Measurements from ENCODE around the gene SLC35G1. TPM values are rescaled to one million over a fixed set of nuclear protein-coding genes. Genes with fewer than 3 reads are reported as not detected.

Gene SLC35G1
- total RNA-seq, 1 donor from 2014 or later: 3.4 TPM

DNA sequence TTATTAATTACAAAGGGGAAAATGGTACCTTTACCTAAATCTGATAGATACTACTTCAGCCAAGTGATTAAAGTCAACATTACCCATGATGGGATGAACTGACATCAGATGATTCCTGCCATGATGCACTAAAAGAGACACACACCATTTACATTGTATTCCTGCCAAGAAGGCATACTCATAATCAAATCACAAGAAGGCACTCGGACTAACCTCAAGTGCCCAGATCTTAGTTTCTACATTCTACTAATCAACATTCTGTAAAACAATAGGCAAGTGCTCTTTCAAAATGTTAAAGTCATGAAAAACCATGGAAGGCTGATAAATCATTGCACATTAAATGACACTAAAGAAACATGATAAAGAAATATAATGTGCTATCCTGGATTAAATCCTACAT lies 44.4 kb downstream of the SLC35G1 start:
- no peaks in the 10 kb centered on the region for H3K4me1 ChIP-seq
- H3K36me3 ChIP-seq: no peaks in the 10 kb centered on the region
- TF ChIP-seq POLR2A (IDR thresholded peaks at IDR 0.05) (no peak), POLR2AphosphoS5 (IDR thresholded peaks at IDR 0.05; ENCODE audit: insufficient read depth in 1 of 2, low read depth in 1 of 2) (no peak)
- TF ChIP-seq, protein P1, sequence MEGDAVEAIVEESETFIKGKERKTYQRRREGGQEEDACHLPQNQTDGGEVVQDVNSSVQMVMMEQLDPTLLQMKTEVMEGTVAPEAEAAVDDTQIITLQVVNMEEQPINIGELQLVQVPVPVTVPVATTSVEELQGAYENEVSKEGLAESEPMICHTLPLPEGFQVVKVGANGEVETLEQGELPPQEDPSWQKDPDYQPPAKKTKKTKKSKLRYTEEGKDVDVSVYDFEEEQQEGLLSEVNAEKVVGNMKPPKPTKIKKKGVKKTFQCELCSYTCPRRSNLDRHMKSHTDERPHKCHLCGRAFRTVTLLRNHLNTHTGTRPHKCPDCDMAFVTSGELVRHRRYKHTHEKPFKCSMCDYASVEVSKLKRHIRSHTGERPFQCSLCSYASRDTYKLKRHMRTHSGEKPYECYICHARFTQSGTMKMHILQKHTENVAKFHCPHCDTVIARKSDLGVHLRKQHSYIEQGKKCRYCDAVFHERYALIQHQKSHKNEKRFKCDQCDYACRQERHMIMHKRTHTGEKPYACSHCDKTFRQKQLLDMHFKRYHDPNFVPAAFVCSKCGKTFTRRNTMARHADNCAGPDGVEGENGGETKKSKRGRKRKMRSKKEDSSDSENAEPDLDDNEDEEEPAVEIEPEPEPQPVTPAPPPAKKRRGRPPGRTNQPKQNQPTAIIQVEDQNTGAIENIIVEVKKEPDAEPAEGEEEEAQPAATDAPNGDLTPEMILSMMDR (IDR thresholded peaks at IDR 0.05): no peak
- no peak overlapping the region for H3K4me3 ChIP-seq
- H3K27me3 ChIP-seq: no peaks in the 10 kb centered on the region
- intact Hi-C loops (cut with DNase I): no loop called here
- no peak for DNase-seq (ENCODE audit: extremely low spot score in 2 of 2)
- H3K27ac ChIP-seq: no peak overlapping the region
- no peaks in the 10 kb centered on the region for H3K9me3 ChIP-seq

DNA sequence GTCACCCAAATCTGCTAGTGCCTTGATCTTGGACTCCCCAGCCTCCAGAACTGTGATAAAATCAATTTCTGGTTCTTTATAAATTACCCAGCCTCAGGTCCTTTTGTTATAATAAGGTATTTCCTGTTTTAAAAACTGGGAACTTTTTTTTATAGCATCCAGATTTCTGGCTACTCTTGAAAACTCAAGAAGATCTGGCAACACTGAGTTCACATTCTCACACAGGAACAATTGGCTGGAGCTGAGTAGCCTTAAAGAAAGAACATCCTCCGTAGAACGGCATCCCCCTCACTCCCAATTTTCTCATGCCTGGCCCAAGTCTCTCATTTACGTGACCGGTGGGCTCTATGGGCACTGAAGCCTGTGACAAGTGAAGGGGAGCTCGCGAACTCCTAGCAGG lies 47.1 kb downstream of the SLC35G1 start:
- intact Hi-C loops (cut with DNase I): no loop called here
- H3K4me3 ChIP-seq: no peak overlapping the region

DNA sequence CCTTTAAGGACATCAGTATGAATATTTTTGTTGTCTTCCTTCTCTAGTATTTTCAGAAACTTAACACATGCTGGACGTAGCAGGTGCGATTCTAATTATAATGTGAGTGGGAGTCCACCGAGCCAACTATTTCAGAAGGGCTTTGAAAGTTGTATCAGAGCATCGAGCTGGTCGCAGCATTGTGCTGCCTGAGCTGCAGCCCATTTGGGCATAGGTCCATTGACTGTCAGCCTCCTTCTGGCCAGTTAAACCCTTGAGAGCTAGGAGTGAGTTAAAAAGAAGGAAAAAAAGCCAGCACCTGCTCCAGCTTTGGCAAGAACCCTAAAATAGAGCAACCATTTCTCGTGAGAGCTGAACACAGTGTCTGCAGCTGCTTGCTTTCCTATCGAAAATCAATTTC lies 47.8 kb downstream of the SLC35G1 start:
- Histone ChIP-seq H3K9me3 (no peaks in the 10 kb centered on the region), H3K36me3 (no peaks in the 10 kb centered on the region), H3K27me3 (no peaks in the 10 kb centered on the region), H3K27ac (no peak overlapping the region), H3K4me1 (no peaks in the 10 kb centered on the region), H3K4me3 (no peak overlapping the region)
- intact Hi-C loops (cut with DNase I): no loop called here
- DNase-seq (ENCODE audit: extremely low spot score in 2 of 2): no peak
- TF ChIP-seq, protein P1 (IDR thresholded peaks at IDR 0.05): no peak

More for the DNA sequence above, 47.1 kb downstream of the SLC35G1 start:
- TF ChIP-seq POLR2A (IDR thresholded peaks at IDR 0.05) (no peak), POLR2AphosphoS5 (IDR thresholded peaks at IDR 0.05; ENCODE audit: insufficient read depth in 1 of 2, low read depth in 1 of 2) (no peak)
- TF ChIP-seq, protein P1 (IDR thresholded peaks at IDR 0.05): no peak
- Histone ChIP-seq H3K9me3 (no peaks in the 10 kb centered on the region), H3K4me1 (no peaks in the 10 kb centered on the region), H3K36me3 (no peaks in the 10 kb centered on the region), H3K27me3 (no peaks in the 10 kb centered on the region), H3K27ac (no peak overlapping the region)
- no peak for DNase-seq (ENCODE audit: extremely low spot score in 2 of 2)

GRCh38 chr10:93945819-93946218 lies 52.0 kb downstream of the SLC35G1 start:
- Histone ChIP-seq H3K4me1 (no peaks in the 10 kb centered on the region), H3K4me3 (no peak overlapping the region), H3K9me3 (no peaks in the 10 kb centered on the region), H3K27me3 (no peaks in the 10 kb centered on the region), H3K27ac (no peak overlapping the region), H3K36me3 (no peaks in the 10 kb centered on the region)
- TF ChIP-seq, protein P1 (IDR thresholded peaks at IDR 0.05): no peak
- TF ChIP-seq POLR2A (IDR thresholded peaks at IDR 0.05): no peak
- TF ChIP-seq POLR2AphosphoS5 (IDR thresholded peaks at IDR 0.05; ENCODE audit: insufficient read depth in 1 of 2, low read depth in 1 of 2): no peak
- intact Hi-C loops (cut with DNase I): no loop called here
- DNase-seq (ENCODE audit: extremely low spot score in 2 of 2): no peak

- Histone ChIP-seq H3K4me1 (no peaks in the 10 kb centered on the region), H3K27ac (no peak overlapping the region), H3K27me3 (no peaks in the 10 kb centered on the region), H3K4me3 (no peak overlapping the region), H3K9me3 (no peaks in the 10 kb centered on the region), H3K36me3 (no peaks in the 10 kb centered on the region)
- intact Hi-C loops (cut with DNase I): no loop called here
- no peak for DNase-seq (ENCODE audit: extremely low spot score in 2 of 2)
- TF ChIP-seq, protein P1 (IDR thresholded peaks at IDR 0.05): no peak
- no peak for TF ChIP-seq POLR2AphosphoS5 (IDR thresholded peaks at IDR 0.05; ENCODE audit: insufficient read depth in 1 of 2, low read depth in 1 of 2)
- TF ChIP-seq POLR2A (IDR thresholded peaks at IDR 0.05): no peak
These were observed 53.3 kb downstream of the SLC35G1 start for GRCh38 chr10:93947055-93947454.
